ENCODE data around the gene IL17A.
"Not testable (repeated sequence)": the region's sequence is repeated elsewhere in the genome, so short reads cannot be mapped to it uniquely, and the experiment has no call there.

The IL17A gene

GRCh38 chr6:52164319-52165094 lies 21.7 kb upstream of the IL17A start:
- no peak for DNase-seq

- DNase-seq: no peak
Measured at GRCh38 chr6:52167267-52167666, 18.9 kb upstream of the IL17A start.

- not testable (repeated sequence) for DNase-seq
Measured at GRCh38 chr6:52168351-52168750, 17.8 kb upstream of the IL17A start.

- no peak for DNase-seq
Measured at GRCh38 chr6:52174118-52174517, 12.1 kb upstream of the IL17A start.

GRCh38 chr6:52176550-52176949 lies 9.6 kb upstream of the IL17A start:
- DNase-seq: no peak

- DNase-seq: no peak
Measured at GRCh38 chr6:52177961-52178360, 8.2 kb upstream of the IL17A start.

- no peak for DNase-seq
Measured at GRCh38 chr6:52180787-52181558, 5.2 kb upstream of the IL17A start.

GRCh38 chr6:52183131-52183713 lies 3.0 kb upstream of the IL17A start:
- no peak for DNase-seq

GRCh38 chr6:52186480-52186879 lies 305 bp downstream of the IL17A start:
- no peak for DNase-seq

- DNase-seq: no peak
Measured at GRCh38 chr6:52187098-52187497, 923 bp downstream of the IL17A start.

- no peak for DNase-seq
Measured at GRCh38 chr6:52189974-52190373, 3.8 kb downstream of the IL17A start.

- DNase-seq: no peak
Measured at GRCh38 chr6:52190409-52190808, 4.2 kb downstream of the IL17A start.

- no peak for DNase-seq
Measured at GRCh38 chr6:52191824-52192223, 5.6 kb downstream of the IL17A start.

- no peak for DNase-seq
Measured at GRCh38 chr6:52195886-52196285, 9.7 kb downstream of the IL17A start.

GRCh38 chr6:52200088-52200487 lies 13.9 kb downstream of the IL17A start:
- not testable (repeated sequence) for DNase-seq

GRCh38 chr6:52201046-52201445 lies 14.9 kb downstream of the IL17A start:
- DNase-seq: no peak

GRCh38 chr6:52201493-52201892 lies 15.3 kb downstream of the IL17A start:
- no peak for DNase-seq

- no peak for DNase-seq
Measured at GRCh38 chr6:52207066-52207465, 20.9 kb downstream of the IL17A start.

GRCh38 chr6:52208612-52209011 lies 22.4 kb downstream of the IL17A start:
- DNase-seq: no peak

GRCh38 chr6:52209770-52210169 lies 23.6 kb downstream of the IL17A start:
- DNase-seq: no peak

- DNase-seq: no peak
Measured at GRCh38 chr6:52210227-52210626, 24.1 kb downstream of the IL17A start.

GRCh38 chr6:52213127-52213526 lies 27.0 kb downstream of the IL17A start:
- DNase-seq: no peak

- DNase-seq: no peak
Measured at GRCh38 chr6:52215787-52216186, 29.6 kb downstream of the IL17A start.
